ENCODE measurements around the gene ZNF205.
A peak's percentile ranks its signal among the peaks of the same experiment; 100 is the strongest.

ZNF205 gene

DNA sequence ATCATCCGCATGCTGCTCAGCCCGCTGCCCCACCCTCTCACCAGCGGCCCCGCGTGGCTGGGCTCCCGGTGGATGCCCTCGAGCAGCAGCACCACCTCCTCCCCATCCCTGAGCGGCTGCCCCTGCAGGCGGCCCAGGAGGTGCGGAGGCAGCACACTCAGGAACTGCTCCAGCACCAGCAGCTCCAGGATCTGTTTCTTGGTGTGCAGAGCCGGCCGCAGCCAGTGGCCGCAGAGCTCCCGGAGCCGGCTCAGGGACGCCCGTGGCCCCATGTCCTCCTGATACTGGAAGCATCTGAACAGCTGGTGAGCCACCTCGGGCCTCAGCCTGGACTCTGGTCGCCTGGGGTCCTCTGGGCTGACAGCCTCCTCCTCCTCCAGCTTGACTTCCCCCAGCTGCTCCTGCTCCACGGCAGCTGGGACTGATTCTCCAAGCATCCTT is 19.9 kb upstream of the ZNF205 start:
- no peak for DNase-seq (ENCODE audit: low read depth)
- TF ChIP-seq, protein P1, sequence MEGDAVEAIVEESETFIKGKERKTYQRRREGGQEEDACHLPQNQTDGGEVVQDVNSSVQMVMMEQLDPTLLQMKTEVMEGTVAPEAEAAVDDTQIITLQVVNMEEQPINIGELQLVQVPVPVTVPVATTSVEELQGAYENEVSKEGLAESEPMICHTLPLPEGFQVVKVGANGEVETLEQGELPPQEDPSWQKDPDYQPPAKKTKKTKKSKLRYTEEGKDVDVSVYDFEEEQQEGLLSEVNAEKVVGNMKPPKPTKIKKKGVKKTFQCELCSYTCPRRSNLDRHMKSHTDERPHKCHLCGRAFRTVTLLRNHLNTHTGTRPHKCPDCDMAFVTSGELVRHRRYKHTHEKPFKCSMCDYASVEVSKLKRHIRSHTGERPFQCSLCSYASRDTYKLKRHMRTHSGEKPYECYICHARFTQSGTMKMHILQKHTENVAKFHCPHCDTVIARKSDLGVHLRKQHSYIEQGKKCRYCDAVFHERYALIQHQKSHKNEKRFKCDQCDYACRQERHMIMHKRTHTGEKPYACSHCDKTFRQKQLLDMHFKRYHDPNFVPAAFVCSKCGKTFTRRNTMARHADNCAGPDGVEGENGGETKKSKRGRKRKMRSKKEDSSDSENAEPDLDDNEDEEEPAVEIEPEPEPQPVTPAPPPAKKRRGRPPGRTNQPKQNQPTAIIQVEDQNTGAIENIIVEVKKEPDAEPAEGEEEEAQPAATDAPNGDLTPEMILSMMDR (IDR thresholded peaks at IDR 0.05; ENCODE audit: low read length, missing control alignments): no peak
- no peak overlapping the region for H3K4me3 ChIP-seq (replicated peaks; ENCODE audit: low read depth, low read length)

DNA sequence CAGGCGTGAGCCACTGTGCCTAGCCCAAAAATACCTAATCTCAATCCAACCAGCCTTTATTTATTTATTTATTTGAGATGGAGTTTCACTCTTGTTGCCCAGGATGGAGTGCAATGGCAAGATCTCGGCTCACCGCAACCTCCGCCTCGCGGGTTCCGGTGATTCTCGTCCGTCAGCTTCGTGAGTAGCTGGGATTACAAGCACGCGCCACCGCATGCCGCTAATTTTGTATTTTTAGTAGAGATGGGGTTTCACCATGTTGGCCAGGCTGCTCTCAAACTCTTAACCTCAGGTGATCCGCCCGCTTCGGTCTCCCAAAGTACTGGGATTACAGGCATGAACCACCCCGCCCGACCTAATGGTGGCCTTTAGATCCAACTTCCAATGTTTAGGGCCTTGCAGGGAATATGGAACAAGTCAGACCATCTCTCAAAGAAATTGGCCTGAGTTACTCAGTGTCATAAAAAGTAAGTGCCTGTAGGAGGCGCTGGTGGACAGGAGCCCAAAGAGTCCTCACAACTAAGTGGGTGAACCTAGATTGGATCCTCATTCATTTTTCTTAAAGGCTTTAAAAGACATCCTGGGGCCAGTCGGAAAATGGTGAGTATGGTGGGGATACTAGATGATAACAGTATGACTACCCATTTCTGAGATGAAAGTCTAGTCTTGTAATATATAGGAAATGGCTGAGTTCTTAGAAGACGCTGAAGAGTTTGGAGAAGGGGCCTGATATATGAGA is 17.9 kb upstream of the ZNF205 start:
- peak; percentile 69 for DNase-seq (ENCODE audit: low read depth)
- H3K4me3 ChIP-seq (replicated peaks; ENCODE audit: low read depth, low read length): no peak overlapping the region
- TF ChIP-seq, protein P1 (IDR thresholded peaks at IDR 0.05; ENCODE audit: low read length, missing control alignments): peak; percentile 65

DNA sequence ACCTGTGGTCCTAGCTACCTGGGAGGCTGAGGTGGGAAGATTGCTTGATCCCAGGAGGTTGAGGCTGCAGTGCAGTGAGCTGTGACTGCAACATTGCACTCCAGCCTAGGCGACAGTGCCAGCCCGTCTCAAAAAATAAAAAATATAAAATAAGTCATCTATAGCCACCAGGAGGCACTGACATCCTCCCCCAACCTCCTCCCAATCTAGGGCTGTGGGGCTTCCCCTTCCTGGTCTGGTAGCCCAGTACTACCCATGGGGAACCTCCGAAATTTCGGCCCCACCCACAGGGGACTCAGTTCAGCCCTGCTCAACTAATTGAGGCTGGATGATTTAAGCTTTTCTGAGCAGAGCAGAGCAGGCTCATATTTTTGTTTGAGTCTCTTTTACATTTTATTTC is 16.5 kb upstream of the ZNF205 start:
- TF ChIP-seq, protein P1 (IDR thresholded peaks at IDR 0.05; ENCODE audit: low read length, missing control alignments): peak; percentile 22

DNA sequence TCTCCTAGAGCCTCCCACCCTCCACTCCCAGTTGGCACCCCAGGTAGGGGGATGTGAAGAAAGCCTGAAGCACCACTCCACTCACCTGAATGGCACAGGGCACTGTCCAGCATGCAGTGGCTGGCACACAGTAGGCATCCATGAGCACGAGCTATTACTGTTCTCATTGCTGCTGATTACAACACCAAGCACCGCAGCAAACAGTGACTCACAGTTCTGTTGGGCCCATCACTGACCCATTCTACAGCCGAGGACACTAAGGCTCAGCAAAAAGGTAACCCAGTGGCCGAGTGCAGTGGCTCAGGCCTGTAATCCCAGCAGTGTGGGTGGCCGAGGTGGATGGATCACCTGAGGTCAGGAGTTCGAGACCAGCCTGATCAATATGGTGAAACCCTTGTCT is 16.0 kb upstream of the ZNF205 start:
- no peak for DNase-seq (ENCODE audit: low read depth)
- H3K4me3 ChIP-seq (replicated peaks; ENCODE audit: low read depth, low read length): no peak overlapping the region
- TF ChIP-seq, protein P1 (IDR thresholded peaks at IDR 0.05; ENCODE audit: low read length, missing control alignments): no peak

More for the DNA sequence above, 16.5 kb upstream of the ZNF205 start:
- DNase-seq (ENCODE audit: low read depth): no peak
- no peak overlapping the region for H3K4me3 ChIP-seq (replicated peaks; ENCODE audit: low read depth, low read length)

DNA sequence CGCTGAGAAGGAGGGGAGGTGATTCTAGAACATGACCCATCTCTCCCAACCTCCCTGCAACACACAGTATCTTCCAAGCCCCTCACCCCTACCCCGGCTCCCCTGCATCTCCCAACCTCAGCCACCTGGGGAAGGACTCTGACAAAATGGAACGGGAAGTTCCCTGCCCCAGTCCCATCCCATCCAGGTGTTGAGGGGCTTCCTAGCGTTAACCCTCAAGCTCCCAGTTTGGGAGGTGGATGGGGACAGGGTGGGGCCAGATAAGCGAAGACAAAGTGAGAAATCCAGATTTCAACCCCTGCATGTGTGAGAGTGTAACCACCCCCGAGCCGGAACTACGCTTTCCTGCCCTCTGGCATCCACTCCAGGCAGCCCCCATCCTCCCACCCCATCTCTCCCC is 15.1 kb upstream of the ZNF205 start:
- no peak overlapping the region for H3K4me3 ChIP-seq (replicated peaks; ENCODE audit: low read depth, low read length)

DNA sequence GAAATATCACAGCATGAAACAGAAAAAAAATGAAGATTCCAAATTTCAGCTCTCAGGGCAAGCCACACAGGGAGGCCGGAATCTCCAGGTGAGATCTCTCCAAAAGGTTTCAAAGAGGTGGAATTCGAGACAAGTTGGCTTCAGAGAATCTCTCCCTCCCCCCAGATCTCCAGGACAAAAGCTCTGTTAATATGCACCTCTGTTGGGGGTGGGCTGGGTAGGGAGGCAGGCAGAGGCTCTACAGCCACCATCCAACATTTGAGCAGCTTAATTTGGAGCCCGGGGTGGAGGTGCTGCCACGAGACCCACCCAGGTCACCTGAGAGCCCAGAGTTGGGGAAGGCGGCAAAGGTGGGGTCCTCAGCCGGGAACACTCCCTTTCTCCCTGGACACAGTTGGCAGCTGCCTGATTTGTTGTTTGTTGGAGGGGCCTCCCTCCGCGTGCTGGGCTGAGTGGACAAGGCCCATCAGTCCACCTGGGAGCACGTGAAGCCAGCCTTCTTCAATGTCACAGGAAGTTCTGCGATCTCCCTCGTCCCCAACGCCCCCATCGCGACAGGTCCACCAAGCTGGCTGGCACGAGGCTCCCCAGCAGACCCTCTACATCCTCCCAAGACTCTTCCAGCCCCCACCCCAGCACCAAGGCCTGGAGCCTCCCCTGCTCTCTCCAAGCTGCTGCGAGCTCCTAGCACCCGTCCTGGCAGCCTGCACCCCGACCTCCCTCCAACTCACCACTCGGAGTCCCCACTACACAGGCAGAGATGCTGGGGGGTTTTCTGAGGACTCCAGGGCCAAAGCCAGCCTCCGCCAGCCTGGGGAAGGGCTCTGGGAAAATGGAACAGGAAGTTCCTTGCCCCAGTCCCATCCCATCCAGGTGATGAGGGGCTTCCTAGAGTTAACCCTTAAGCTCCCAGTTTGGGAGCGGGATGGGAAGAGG is 13.7 kb upstream of the ZNF205 start, which contains the start of gene ZSCAN10:
TSS of gene ZSCAN10 (minus strand) at position 836 of the 936 bp plus-strand sequence. CDS start 6,357 bp downstream, outside the sequence.
- TF ChIP-seq, protein P1 (IDR thresholded peaks at IDR 0.05; ENCODE audit: low read length, missing control alignments): no peak
- no peak for DNase-seq (ENCODE audit: low read depth)
- peak within 1 kb of the TSS; percentile 13 for H3K4me3 ChIP-seq (replicated peaks; ENCODE audit: low read depth, low read length)

More for the DNA sequence above, 15.1 kb upstream of the ZNF205 start:
- TF ChIP-seq, protein P1 (IDR thresholded peaks at IDR 0.05; ENCODE audit: low read length, missing control alignments): no peak
- DNase-seq (ENCODE audit: low read depth): no peak

Measured in fibroblast of pulmonary artery (primary cell).